Breast epithelium (tissue), 4 donors: Measurements from ENCODE around the gene MICALL1. TPM values are rescaled to one million over a fixed set of nuclear protein-coding genes. Genes with fewer than 3 reads are reported as not detected.

Source experiments
- DNase-seq, 2 donors: peaks; one replicate each; pipeline ENCODE4 v3.0.0-alpha.2; 2019; ENCODE audit warnings: low spot score in 2 of 2
- H3K27ac ChIP-seq, 2 donors: fragments of 200-600 bp; sonication (generic) in 1 of 2; one replicate each; pipeline ENCODE4 v1.5.1; 2016 to 2019; ENCODE audit warnings: mild to moderate bottlenecking in 1 of 2
- H3K27me3 ChIP-seq, 2 donors: fragments of 200-600 bp; sonication (generic) in 1 of 2; one replicate each; pipeline versions ENCODE4 v1.5.1 to v1.6.0; 2017 to 2019; ENCODE audit warnings: control low read depth in 1 of 2, mild to moderate bottlenecking in 1 of 2
- H3K36me3 ChIP-seq: fragments of 200-600 bp; one replicate; pipeline ENCODE4 v1.5.1; 2019
- H3K4me1 ChIP-seq, 2 donors: fragments of 200-600 bp; sonication (generic); one replicate each; pipeline ENCODE4 v1.5.1; 2016 to 2019; ENCODE audit warnings: control low read depth in 1 of 2
- H3K4me3 ChIP-seq, 3 donors: fragments of 200-600 bp; sonication (generic); 1 replicate in 2 of 3; 2 replicates in 1 of 3; pipeline ENCODE4 v1.5.1; 2016 to 2019; ENCODE audit warnings: mild to moderate bottlenecking in 3 of 3, moderate library complexity in 2 of 3
- H3K9me3 ChIP-seq, 2 donors: fragments of 200-600 bp; sonication (generic) in 1 of 2; one replicate each; pipeline ENCODE4 v1.5.1; 2016 to 2019; ENCODE audit warnings: control low read depth in 1 of 2
- CTCF ChIP-seq, 3 donors: fragments of 450-650 bp; IDR thresholded peaks; one replicate each; pipeline ENCODE4 v1.5.1; 2016 to 2017; ENCODE audit warnings: antibody characterized with exemption in 3 of 3, mild to moderate bottlenecking in 3 of 3, moderate library complexity in 3 of 3
- POLR2A ChIP-seq: fragments of 450-650 bp; IDR thresholded peaks from one replicate; pipeline ENCODE4 v1.6.1; 2016; ENCODE audit warnings: antibody characterized with exemption, mild to moderate bottlenecking, moderate library complexity
- POLR2AphosphoS5 ChIP-seq, 3 donors: sonication (generic); formaldehyde crosslinking; IDR thresholded peaks; one replicate each; pipeline ENCODE4 v1.6.1; 2017; ENCODE audit warnings: antibody characterized with exemption in 3 of 3
- intact Hi-C: fragments of 100-400 bp; cut with DNase I; formaldehyde crosslinking; loops from one replicate; pipeline ENCODE4 v1.15.1; 2023; ENCODE audit warnings: low total_unique reads
- total RNA-seq, 3 donors: library from RNA; depleted of rRNA; stranded (reverse); fragments of >200 nt; gene quantifications; one replicate each; pipeline ENCODE4 v1.1.0, GENCODE V29; 2016

The MICALL1 gene
- total RNA-seq, 3 donors from 2014 or later = 8.6 to 25.6 (median 22.0) TPM

GRCh38 chr22:37907036-37907954 lies 1.2 kb downstream of the MICALL1 start:
- Histone ChIP-seq H3K27me3 (no peaks in the 10 kb centered on the region), H3K36me3 (no peaks in the 10 kb centered on the region), H3K9me3 (no peaks in the 10 kb centered on the region), H3K27ac (peak overlapping the region; percentile 86 to 96), H3K4me3 (peak overlapping the region; percentile 66 to 84 (median 69)), H3K4me1 (peaks cover 5 to 8% of the 10 kb centered on the region in 2 donors)
- TF ChIP-seq CTCF (IDR thresholded peaks at IDR 0.05) = no peak
- no peak for TF ChIP-seq POLR2A
- TF ChIP-seq POLR2AphosphoS5 (IDR thresholded peaks at IDR 0.05) = no peak
- intact Hi-C loops = no loop called here
- DNase-seq = no peak

GRCh38 chr22:37909766-37910165 lies 3.7 kb downstream of the MICALL1 start:
- intact Hi-C loops = no loop called here
- Histone ChIP-seq H3K36me3 (no peaks in the 10 kb centered on the region), H3K27me3 (no peaks in the 10 kb centered on the region), H3K27ac (peak overlapping the region; percentile 7 to 71), H3K9me3 (no peaks in the 10 kb centered on the region), H3K4me3 (peak overlapping the region in 1 of 3 donors; percentile 0), H3K4me1 (peaks cover 5 to 8% of the 10 kb centered on the region in 2 donors)
- TF ChIP-seq POLR2AphosphoS5 (IDR thresholded peaks at IDR 0.05) (no peak), CTCF (IDR thresholded peaks at IDR 0.05) (no peak), POLR2A (no peak)
- DNase-seq = no peak

- H3K27ac ChIP-seq = peak overlapping the region; percentile 7 to 71
- TF ChIP-seq POLR2A (no peak), CTCF (IDR thresholded peaks at IDR 0.05) (no peak), POLR2AphosphoS5 (IDR thresholded peaks at IDR 0.05) (no peak)
- H3K9me3 ChIP-seq = no peaks in the 10 kb centered on the region
- DNase-seq = no peak
- H3K36me3 ChIP-seq = no peaks in the 10 kb centered on the region
- peaks cover 5 to 8% of the 10 kb centered on the region in 2 donors for H3K4me1 ChIP-seq
- no peaks in the 10 kb centered on the region for H3K27me3 ChIP-seq
- peak overlapping the region in 1 of 3 donors; percentile 18 for H3K4me3 ChIP-seq
- intact Hi-C loops = no loop called here
Measured at GRCh38 chr22:37910890-37911672, 5.0 kb downstream of the MICALL1 start.

GRCh38 chr22:37911697-37912096 lies 5.6 kb downstream of the MICALL1 start:
- no peak for DNase-seq
- no peaks in the 10 kb centered on the region for H3K36me3 ChIP-seq
- H3K4me1 ChIP-seq = peaks cover 5 to 8% of the 10 kb centered on the region in 2 donors
- TF ChIP-seq CTCF (IDR thresholded peaks at IDR 0.05) (no peak), POLR2A (no peak), POLR2AphosphoS5 (IDR thresholded peaks at IDR 0.05) (no peak)
- H3K4me3 ChIP-seq = no peak overlapping the region
- intact Hi-C loops = no loop called here
- peak overlapping the region in 1 of 2 donors; percentile 71 for H3K27ac ChIP-seq
- H3K27me3 ChIP-seq = no peaks in the 10 kb centered on the region
- H3K9me3 ChIP-seq = no peaks in the 10 kb centered on the region

GRCh38 chr22:37912171-37912570 lies 6.1 kb downstream of the MICALL1 start:
- no peak overlapping the region for H3K4me3 ChIP-seq
- H3K9me3 ChIP-seq = no peaks in the 10 kb centered on the region
- DNase-seq = no peak
- H3K4me1 ChIP-seq = peaks cover 5 to 7% of the 10 kb centered on the region in 2 donors
- H3K27me3 ChIP-seq = no peaks in the 10 kb centered on the region
- intact Hi-C loops = no loop called here
- peaks cover 1% of the 10 kb centered on the region for H3K36me3 ChIP-seq
- TF ChIP-seq POLR2A (no peak), POLR2AphosphoS5 (IDR thresholded peaks at IDR 0.05) (no peak), CTCF (IDR thresholded peaks at IDR 0.05) (no peak)
- no peak overlapping the region for H3K27ac ChIP-seq
